Measurements from ENCODE around the gene CYP19A1.

- TF ChIP-seq EZH2phosphoT487 (IDR thresholded peaks at IDR 0.05; ENCODE audit: borderline replicate concordance, low read depth) (no peak), TAF1 (IDR thresholded peaks at IDR 0.05; ENCODE audit: borderline replicate concordance, low read depth, low read length) (no peak), MXI1 (IDR thresholded peaks at IDR 0.05; ENCODE audit: low read depth, low read length) (no peak), USF1 (IDR thresholded peaks at IDR 0.05; ENCODE audit: borderline replicate concordance, low read depth) (no peak), POLR2AphosphoS5 (IDR thresholded peaks at IDR 0.05; ENCODE audit: low read depth, low read length) (no peak), JUND (IDR thresholded peaks at IDR 0.05) (no peak), TCF12 (IDR thresholded peaks at IDR 0.05) (no peak), FOXM1 (IDR thresholded peaks at IDR 0.05; ENCODE audit: low read depth) (no peak), PBX3 (IDR thresholded peaks at IDR 0.05) (peak; percentile 62), FOSL2 (IDR thresholded peaks at IDR 0.05; ENCODE audit: borderline replicate concordance, low read depth) (no peak), NRF1 (IDR thresholded peaks at IDR 0.05; ENCODE audit: low read depth, low read length) (no peak)
- TF ChIP-seq, protein P1, sequence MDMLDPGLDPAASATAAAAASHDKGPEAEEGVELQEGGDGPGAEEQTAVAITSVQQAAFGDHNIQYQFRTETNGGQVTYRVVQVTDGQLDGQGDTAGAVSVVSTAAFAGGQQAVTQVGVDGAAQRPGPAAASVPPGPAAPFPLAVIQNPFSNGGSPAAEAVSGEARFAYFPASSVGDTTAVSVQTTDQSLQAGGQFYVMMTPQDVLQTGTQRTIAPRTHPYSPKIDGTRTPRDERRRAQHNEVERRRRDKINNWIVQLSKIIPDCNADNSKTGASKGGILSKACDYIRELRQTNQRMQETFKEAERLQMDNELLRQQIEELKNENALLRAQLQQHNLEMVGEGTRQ (IDR thresholded peaks at IDR 0.05; ENCODE audit: borderline replicate concordance, low read depth, low read length), result no peak
- TF ChIP-seq, protein P2, sequence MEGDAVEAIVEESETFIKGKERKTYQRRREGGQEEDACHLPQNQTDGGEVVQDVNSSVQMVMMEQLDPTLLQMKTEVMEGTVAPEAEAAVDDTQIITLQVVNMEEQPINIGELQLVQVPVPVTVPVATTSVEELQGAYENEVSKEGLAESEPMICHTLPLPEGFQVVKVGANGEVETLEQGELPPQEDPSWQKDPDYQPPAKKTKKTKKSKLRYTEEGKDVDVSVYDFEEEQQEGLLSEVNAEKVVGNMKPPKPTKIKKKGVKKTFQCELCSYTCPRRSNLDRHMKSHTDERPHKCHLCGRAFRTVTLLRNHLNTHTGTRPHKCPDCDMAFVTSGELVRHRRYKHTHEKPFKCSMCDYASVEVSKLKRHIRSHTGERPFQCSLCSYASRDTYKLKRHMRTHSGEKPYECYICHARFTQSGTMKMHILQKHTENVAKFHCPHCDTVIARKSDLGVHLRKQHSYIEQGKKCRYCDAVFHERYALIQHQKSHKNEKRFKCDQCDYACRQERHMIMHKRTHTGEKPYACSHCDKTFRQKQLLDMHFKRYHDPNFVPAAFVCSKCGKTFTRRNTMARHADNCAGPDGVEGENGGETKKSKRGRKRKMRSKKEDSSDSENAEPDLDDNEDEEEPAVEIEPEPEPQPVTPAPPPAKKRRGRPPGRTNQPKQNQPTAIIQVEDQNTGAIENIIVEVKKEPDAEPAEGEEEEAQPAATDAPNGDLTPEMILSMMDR (IDR thresholded peaks at IDR 0.05), result peak; percentile 85
Measured at GRCh38 chr15:51380999-51381806, 42.8 kb upstream of the CYP19A1 start.

Data from SK-N-SH (cell line).